Chondrocyte (in vitro differentiated cells): ENCODE results near the gene ANKRD50. TPM values are rescaled to one million over a fixed set of nuclear protein-coding genes. Genes with fewer than 3 reads are reported as not detected.

Experiments
- DNase-seq: peaks from one replicate; pipeline ENCODE4 v3.0.0; 2021; ENCODE audit warnings: mixed read lengths, low spot score
- H3K27ac Mint-ChIP-seq: one replicate; pipeline ENCODE4 v1.8.0; 2021; ENCODE audit warnings: mild to moderate bottlenecking, moderate library complexity, mixed read lengths; ENCODE audit not compliant: unreplicated experiment
- H3K27me3 Mint-ChIP-seq: 2 replicates; pipeline ENCODE4 v1.8.0; 2021; ENCODE audit warnings: low read depth, mixed read lengths
- H3K36me3 Mint-ChIP-seq: 2 replicates; pipeline ENCODE4 v1.8.0; 2021; ENCODE audit warnings: low read depth, mixed read lengths
- H3K4me1 Mint-ChIP-seq: 2 replicates; pipeline ENCODE4 v1.8.0; 2021; ENCODE audit warnings: low read depth, mild to moderate bottlenecking, mixed read lengths
- H3K4me3 Mint-ChIP-seq: one replicate; pipeline ENCODE4 v1.8.0; 2021; ENCODE audit warnings: mild to moderate bottlenecking, moderate library complexity, mixed read lengths; ENCODE audit not compliant: unreplicated experiment
- H3K9me3 Mint-ChIP-seq: 2 replicates; pipeline ENCODE4 v1.8.0; 2021; ENCODE audit warnings: low read depth, mixed read lengths
- CTCF ChIP-seq: fragments of 200-600 bp; sonication (generic); IDR thresholded peaks from 2 replicates; pipeline ENCODE4 v1.5.0; 2021; ENCODE audit warnings: antibody characterized with exemption, mild to moderate bottlenecking, moderate library complexity
- total RNA-seq: library from RNA; stranded (reverse); gene quantifications from 3 replicates; pipeline ENCODE4 v1.2.1, GENCODE V29; 2021

ANKRD50 gene
- total RNA-seq, 1 donor from 2014 or later, result 47.8 TPM

GRCh38 chr4:124696182-124696581, 16.4 kb downstream of the ANKRD50 start:
- H3K4me3 Mint-ChIP-seq, result no peak overlapping the region
- peaks cover 26% of the 10 kb centered on the region for H3K9me3 Mint-ChIP-seq
- TF ChIP-seq CTCF, result no peak
- peaks cover 34% of the 10 kb centered on the region for H3K4me1 Mint-ChIP-seq
- H3K36me3 Mint-ChIP-seq, result peaks cover 34% of the 10 kb centered on the region
- H3K27ac Mint-ChIP-seq, result no peak overlapping the region
- no peaks in the 10 kb centered on the region for H3K27me3 Mint-ChIP-seq
- DNase-seq, result no peak

GRCh38 chr4:124694946-124695598, 17.5 kb downstream of the ANKRD50 start:
- no peak for TF ChIP-seq CTCF
- H3K27me3 Mint-ChIP-seq, result no peaks in the 10 kb centered on the region
- no peak overlapping the region for H3K27ac Mint-ChIP-seq
- peaks cover 24% of the 10 kb centered on the region for H3K9me3 Mint-ChIP-seq
- DNase-seq, result no peak
- peaks cover 27% of the 10 kb centered on the region for H3K36me3 Mint-ChIP-seq
- H3K4me1 Mint-ChIP-seq, result peaks cover 35% of the 10 kb centered on the region
- no peak overlapping the region for H3K4me3 Mint-ChIP-seq

GRCh38 chr4:124694306-124694705, 18.2 kb downstream of the ANKRD50 start:
- Mint-ChIP-seq H3K4me3 (no peak overlapping the region), H3K4me1 (peaks cover 34% of the 10 kb centered on the region), H3K9me3 (peaks cover 22% of the 10 kb centered on the region), H3K27me3 (no peaks in the 10 kb centered on the region), H3K27ac (no peak overlapping the region), H3K36me3 (peaks cover 23% of the 10 kb centered on the region)
- no peak for DNase-seq
- no peak for TF ChIP-seq CTCF

GRCh38 chr4:124691801-124692200, 20.7 kb downstream of the ANKRD50 start:
- Mint-ChIP-seq H3K4me1 (peaks cover 46% of the 10 kb centered on the region), H3K27me3 (no peaks in the 10 kb centered on the region), H3K27ac (peak overlapping the region; percentile 57), H3K36me3 (peaks cover 13% of the 10 kb centered on the region), H3K4me3 (no peak overlapping the region), H3K9me3 (peaks cover 16% of the 10 kb centered on the region)
- no peak for DNase-seq
- no peak for TF ChIP-seq CTCF

- Mint-ChIP-seq H3K9me3 (peaks cover 11% of the 10 kb centered on the region), H3K36me3 (peaks cover 10% of the 10 kb centered on the region), H3K27me3 (no peaks in the 10 kb centered on the region), H3K4me3 (no peak overlapping the region), H3K4me1 (peaks cover 40% of the 10 kb centered on the region), H3K27ac (peak overlapping the region; percentile 45)
- no peak for TF ChIP-seq CTCF
- DNase-seq, result no peak
Observed at GRCh38 chr4:124686279-124686678, 26.3 kb downstream of the ANKRD50 start.
